HG03558 (cell line): ENCODE measurements around the gene BTBD9.

Experiments used
- ATAC-seq: cut with Tn5 transposase; IDR thresholded peaks from one replicate; pipeline ENCODE4 v1.9.1; 2021; ENCODE audit warnings: moderate number of reproducible peaks; ENCODE audit not compliant: unreplicated experiment; ENCODE audit errors: extremely low read depth

Gene BTBD9

GRCh38 chr6:38404355-38404754, 235.4 kb downstream of the BTBD9 start:
- ATAC-seq, result no peak

- ATAC-seq, result no peak
Observed at GRCh38 chr6:38403548-38403947, 236.2 kb downstream of the BTBD9 start.

GRCh38 chr6:38400764-38401163, 239.0 kb downstream of the BTBD9 start:
- no peak for ATAC-seq

GRCh38 chr6:38400101-38400500, 239.6 kb downstream of the BTBD9 start:
- ATAC-seq, result no peak

- no peak for ATAC-seq
Observed at GRCh38 chr6:38396209-38396608, 243.5 kb downstream of the BTBD9 start.

- ATAC-seq, result no peak
Observed at GRCh38 chr6:38393986-38394385, 245.7 kb downstream of the BTBD9 start.

- no peak for ATAC-seq
Observed at GRCh38 chr6:38391626-38392579, 247.8 kb downstream of the BTBD9 start.

GRCh38 chr6:38391206-38391605, 248.5 kb downstream of the BTBD9 start:
- ATAC-seq, result no peak

DNA sequence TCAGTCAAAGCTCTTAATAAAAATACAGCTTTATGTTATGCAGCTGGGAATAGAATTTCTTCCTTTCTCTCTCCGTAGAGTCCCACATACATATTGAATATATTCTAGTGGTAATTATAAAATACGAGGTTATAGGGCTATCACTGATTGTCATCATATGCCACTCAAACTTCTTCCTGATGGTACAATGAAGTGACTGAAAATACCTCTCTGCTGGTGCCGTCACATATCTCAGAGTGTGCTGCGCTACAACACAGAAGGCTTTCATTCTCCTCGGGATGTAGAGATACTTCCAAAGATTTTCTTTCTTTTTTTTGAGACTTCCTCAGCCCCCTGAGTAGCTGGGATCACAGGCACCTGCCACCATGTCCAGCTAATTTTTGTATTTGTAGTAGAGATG, 249.9 kb downstream of the BTBD9 start:
- no peak for ATAC-seq

DNA sequence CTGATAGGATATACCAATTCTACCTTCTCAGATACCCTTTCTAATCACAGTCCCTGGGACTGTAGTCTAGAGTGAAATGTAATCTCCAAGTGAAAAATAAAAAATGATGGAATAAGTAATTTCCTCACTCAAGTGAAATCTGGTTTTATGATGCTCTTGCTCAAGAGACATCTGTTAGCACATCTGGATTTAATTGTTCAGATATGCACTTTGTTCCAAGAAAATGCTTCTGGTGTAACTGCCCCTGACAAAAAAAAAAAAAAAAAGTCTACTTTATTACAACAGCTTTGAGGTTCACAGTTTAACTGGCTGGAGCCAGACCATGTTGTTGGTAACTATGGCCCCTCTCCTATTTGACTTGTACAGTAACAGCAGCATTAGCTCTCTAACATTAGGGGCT, 251.8 kb downstream of the BTBD9 start:
- no peak for ATAC-seq

- ATAC-seq, result no peak
Observed at GRCh38 chr6:38387461-38387860, 252.3 kb downstream of the BTBD9 start.

DNA sequence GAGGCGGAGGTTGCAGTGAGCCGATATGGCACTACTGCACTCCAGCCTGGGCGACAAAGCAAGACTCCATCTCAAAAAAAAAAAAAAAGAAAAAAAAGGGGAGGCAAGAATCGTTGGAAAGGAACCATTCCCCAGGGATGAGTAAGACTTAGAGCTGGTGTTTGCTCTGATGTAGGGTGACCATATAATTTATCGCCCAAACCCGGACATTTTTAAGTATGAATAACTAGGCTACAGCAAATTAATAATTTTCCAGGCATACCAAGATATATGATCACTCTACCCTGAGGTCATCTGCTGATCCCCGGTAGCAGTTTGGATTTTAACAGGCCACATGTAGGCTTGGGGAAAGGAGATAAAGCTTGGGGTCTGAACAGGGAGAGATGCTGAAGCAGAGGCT, 260.9 kb downstream of the BTBD9 start:
- no peak for ATAC-seq

GRCh38 chr6:38375937-38376336, 263.8 kb downstream of the BTBD9 start:
- ATAC-seq, result no peak

GRCh38 chr6:38375341-38375740, 264.4 kb downstream of the BTBD9 start:
- no peak for ATAC-seq

DNA sequence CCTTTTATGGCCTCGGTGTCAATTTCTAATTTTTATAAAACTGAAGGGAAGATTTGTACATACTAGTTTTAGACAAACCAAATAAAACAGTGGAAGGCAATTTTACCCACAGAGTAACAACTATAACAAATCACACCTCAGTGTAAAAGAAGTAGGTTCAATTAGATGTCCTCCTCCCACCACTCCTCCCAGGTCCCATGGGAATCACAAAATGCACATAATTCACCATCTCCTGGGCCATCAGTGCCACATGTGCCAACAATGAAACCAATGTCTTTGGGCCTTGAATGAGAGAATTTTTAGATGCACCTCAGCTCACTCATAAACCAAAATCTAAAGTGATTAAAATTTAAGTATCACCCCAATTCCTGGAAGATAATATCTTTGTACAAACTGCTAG, 267.8 kb downstream of the BTBD9 start:
- ATAC-seq, result no peak

GRCh38 chr6:38370653-38371601, 268.8 kb downstream of the BTBD9 start:
- ATAC-seq, result no peak

- ATAC-seq, result no peak
Observed at GRCh38 chr6:38367231-38367630, 272.5 kb downstream of the BTBD9 start.

- no peak for ATAC-seq
Observed at GRCh38 chr6:38366234-38366633, 273.5 kb downstream of the BTBD9 start.

GRCh38 chr6:38364775-38365174, 275.0 kb downstream of the BTBD9 start:
- no peak for ATAC-seq

GRCh38 chr6:38364127-38364526, 275.6 kb downstream of the BTBD9 start:
- ATAC-seq, result no peak

DNA sequence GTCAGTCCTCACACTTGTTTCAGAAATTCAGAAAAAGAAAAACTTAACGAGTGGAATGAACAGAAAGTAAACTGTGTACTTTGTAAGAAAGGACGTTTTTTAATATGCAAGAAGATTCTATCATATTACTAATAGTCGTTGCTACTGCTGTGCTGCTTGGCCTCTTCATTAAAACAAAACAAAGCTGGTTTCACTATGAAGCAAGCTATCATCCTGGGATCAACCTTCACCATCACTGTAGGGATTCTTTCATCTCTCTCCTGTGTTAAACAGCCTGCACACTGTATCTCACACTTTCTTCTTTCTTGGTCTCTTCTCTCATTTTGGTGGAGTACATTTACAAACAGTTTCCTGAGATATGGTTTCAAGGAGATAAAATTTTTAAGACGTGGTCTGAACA, 284.2 kb downstream of the BTBD9 start:
- ATAC-seq, result no peak
